Fibroblast of lung (primary cell): ENCODE data around the gene SMAGP. TPM values are rescaled to one million over a fixed set of nuclear protein-coding genes. Genes with fewer than 3 reads are reported as not detected.
"Not testable (repeated sequence)": the region's sequence is repeated elsewhere in the genome, so short reads cannot be mapped to it uniquely, and the experiment has no call there.

Experiments used
- DNase-seq, 2 donors: peaks; one replicate each; pipeline versions ENCODE4 v3.0.0 to v3.0.0-alpha.2; 2010; ENCODE audit warnings: low read depth in 2 of 2
- H2AFZ ChIP-seq: 2 replicates; pipeline ENCODE4 v1.5.1; 2012; ENCODE audit warnings: low read length, control low read depth, inconsistent platforms
- H3K27ac ChIP-seq: 2 replicates; pipeline ENCODE4 v1.5.1; 2011; ENCODE audit warnings: low read length, control low read depth; ENCODE audit not compliant: insufficient read depth
- H3K27me3 ChIP-seq: 2 replicates; pipeline ENCODE4 v1.5.1; 2011; ENCODE audit warnings: mild to moderate bottlenecking, low read length; ENCODE audit not compliant: control insufficient read depth, insufficient read depth
- H3K36me3 ChIP-seq: 2 replicates; pipeline ENCODE4 v1.5.1; 2011; ENCODE audit warnings: low read length; ENCODE audit not compliant: control insufficient read depth, insufficient read depth
- H3K4me1 ChIP-seq: 2 replicates; pipeline ENCODE4 v1.5.1; 2011; ENCODE audit warnings: low read length; ENCODE audit not compliant: control insufficient read depth, insufficient read depth; ENCODE audit errors: extremely low read depth
- H3K4me2 ChIP-seq: 2 replicates; pipeline ENCODE4 v1.5.1; 2011; ENCODE audit warnings: low read length, control low read depth; ENCODE audit not compliant: insufficient read depth; ENCODE audit errors: extremely low read depth
- H3K4me3 ChIP-seq, 4 experiments: fragments of 200-600 bp in 1 of 4; sonication (generic) in 1 of 4; replicated peaks in 1 of 4; 2 replicates each; pipeline ENCODE4 v1.5.1; 2011 to 2016; ENCODE audit warnings: low read length in 4 of 4, low read depth in 3 of 4, mild to moderate bottlenecking in 3 of 4, control low read depth in 2 of 4, inconsistent platforms in 1 of 4, mixed read lengths in 1 of 4; ENCODE audit not compliant: insufficient read depth in 1 of 4; ENCODE audit errors: control extremely low read depth in 1 of 4
- H3K79me2 ChIP-seq: 2 replicates; pipeline ENCODE4 v1.5.1; 2012; ENCODE audit warnings: mild to moderate bottlenecking, low read length, inconsistent platforms; ENCODE audit not compliant: control insufficient read depth, insufficient read depth
- H3K9ac ChIP-seq: 2 replicates; pipeline ENCODE4 v1.5.1; 2011; ENCODE audit warnings: mild to moderate bottlenecking, low read length, control low read depth; ENCODE audit not compliant: insufficient read depth
- H3K9me3 ChIP-seq: 2 replicates; pipeline ENCODE4 v1.5.1; 2012; ENCODE audit warnings: low read depth, low read length; ENCODE audit not compliant: control insufficient read depth, insufficient read depth
- H4K20me1 ChIP-seq: 2 replicates; pipeline ENCODE4 v1.5.1; 2011; ENCODE audit warnings: low read length; ENCODE audit not compliant: control insufficient read depth, insufficient read depth; ENCODE audit errors: extremely low read depth
- EZH2 ChIP-seq: IDR thresholded peaks from 2 replicates; pipeline ENCODE4 v1.5.1; 2012; ENCODE audit warnings: low read length, control low read depth, mild to moderate bottlenecking; ENCODE audit errors: missing control alignments
- polyA plus RNA-seq, 2 donors: library from polyadenylated mRNA; depleted of rRNA in 1 of 2; stranded (reverse) in 1 of 2; unstranded in 1 of 2; fragments of >200 nt; gene quantifications; 2 replicates each; pipeline ENCODE4 v1.2.1, GENCODE V29; 2011 to 2012; ENCODE audit warnings: missing spikeins in 1 of 2
- total RNA-seq: library from RNA; depleted of rRNA; stranded (reverse); fragments of >200 nt; gene quantifications from 2 replicates; pipeline ENCODE4 v1.2.1, GENCODE V29; 2014
- TF ChIP-seq, protein P1 (sequence below), 2 donors: IDR thresholded peaks in 1 of 2; conservative IDR thresholded peaks in 1 of 2; 1 replicate in 1 of 2; 2 replicates in 1 of 2; pipeline ENCODE4 v1.5.1; 2011 to 2012; ENCODE audit warnings: low read length in 2 of 2, control low read depth in 1 of 2, inconsistent platforms in 1 of 2, low read depth in 1 of 2, mild to moderate bottlenecking in 1 of 2

Gene SMAGP
- total and polyA plus RNA-seq, 2 donors (not counting 1 experiment from before 2014, with no cell fraction given) = 11.6 to 20.5 TPM

DNA sequence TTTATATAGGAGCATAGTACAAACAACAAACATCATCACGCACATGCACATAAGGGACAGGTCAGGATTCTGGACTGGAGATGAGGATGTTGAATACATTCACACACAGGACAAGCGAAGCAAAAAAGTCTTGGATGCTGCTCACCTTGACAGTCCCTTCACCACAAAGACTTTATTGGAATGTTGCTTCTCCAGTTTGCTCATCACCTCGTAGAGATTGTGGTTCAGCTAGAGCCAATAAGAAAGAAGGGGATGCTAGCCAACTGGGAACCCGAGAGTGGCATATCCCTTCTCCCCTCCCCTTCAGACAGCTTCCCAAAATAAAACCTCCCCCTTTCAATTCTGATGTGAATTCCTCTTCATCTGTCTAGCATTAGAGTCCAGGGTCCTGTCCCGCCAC is 25.4 kb upstream of the SMAGP start:
- H3K27me3 ChIP-seq = no peaks in the 10 kb centered on the region
- H3K4me3 ChIP-seq = no peak overlapping the region
- TF ChIP-seq, protein P1, sequence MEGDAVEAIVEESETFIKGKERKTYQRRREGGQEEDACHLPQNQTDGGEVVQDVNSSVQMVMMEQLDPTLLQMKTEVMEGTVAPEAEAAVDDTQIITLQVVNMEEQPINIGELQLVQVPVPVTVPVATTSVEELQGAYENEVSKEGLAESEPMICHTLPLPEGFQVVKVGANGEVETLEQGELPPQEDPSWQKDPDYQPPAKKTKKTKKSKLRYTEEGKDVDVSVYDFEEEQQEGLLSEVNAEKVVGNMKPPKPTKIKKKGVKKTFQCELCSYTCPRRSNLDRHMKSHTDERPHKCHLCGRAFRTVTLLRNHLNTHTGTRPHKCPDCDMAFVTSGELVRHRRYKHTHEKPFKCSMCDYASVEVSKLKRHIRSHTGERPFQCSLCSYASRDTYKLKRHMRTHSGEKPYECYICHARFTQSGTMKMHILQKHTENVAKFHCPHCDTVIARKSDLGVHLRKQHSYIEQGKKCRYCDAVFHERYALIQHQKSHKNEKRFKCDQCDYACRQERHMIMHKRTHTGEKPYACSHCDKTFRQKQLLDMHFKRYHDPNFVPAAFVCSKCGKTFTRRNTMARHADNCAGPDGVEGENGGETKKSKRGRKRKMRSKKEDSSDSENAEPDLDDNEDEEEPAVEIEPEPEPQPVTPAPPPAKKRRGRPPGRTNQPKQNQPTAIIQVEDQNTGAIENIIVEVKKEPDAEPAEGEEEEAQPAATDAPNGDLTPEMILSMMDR (conservative IDR thresholded peaks at IDR 0.05 in 1 of 2, IDR thresholded peaks at IDR 0.05 in 1 of 2; ENCODE audit: low read depth in 1 of 2, low read length in 2 of 2) = no peak
- H4K20me1 ChIP-seq = no peaks in the 10 kb centered on the region
- no peaks in the 10 kb centered on the region for H3K36me3 ChIP-seq
- H3K9me3 ChIP-seq = no peaks in the 10 kb centered on the region
- no peak overlapping the region for H3K27ac ChIP-seq
- no peak overlapping the region for H3K9ac ChIP-seq
- no peak overlapping the region for H2AFZ ChIP-seq
- DNase-seq = no peak
- no peaks in the 10 kb centered on the region for H3K4me1 ChIP-seq
- no peak overlapping the region for H3K4me2 ChIP-seq
- H3K79me2 ChIP-seq = no peaks in the 10 kb centered on the region

DNA sequence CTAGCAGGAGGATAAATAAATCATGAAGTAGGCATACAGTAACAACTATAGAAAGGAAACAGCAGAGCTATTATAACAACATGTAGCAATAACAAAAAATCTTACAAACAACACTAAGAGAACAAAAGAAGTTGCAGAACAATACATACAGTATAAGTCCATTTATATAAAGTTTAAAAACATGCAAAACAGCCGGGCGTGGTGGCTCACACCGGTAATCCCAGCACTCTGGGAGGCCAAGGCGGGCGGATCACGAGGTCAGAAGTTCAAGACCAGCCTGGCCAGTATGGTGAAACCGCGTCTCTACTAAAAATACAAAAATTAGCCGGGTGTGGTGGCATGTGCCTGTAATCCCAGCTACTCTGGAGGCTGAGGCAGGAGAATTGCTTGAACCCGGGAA is 23.9 kb upstream of the SMAGP start:
- H3K27me3 ChIP-seq, H2AFZ ChIP-seq, H3K9me3 ChIP-seq, H3K27ac ChIP-seq, H3K79me2 ChIP-seq, H3K4me1 ChIP-seq, H4K20me1 ChIP-seq, H3K9ac ChIP-seq, H3K4me3 ChIP-seq, H3K36me3 ChIP-seq, H3K4me2 ChIP-seq, DNase-seq: not testable (repeated sequence)

DNA sequence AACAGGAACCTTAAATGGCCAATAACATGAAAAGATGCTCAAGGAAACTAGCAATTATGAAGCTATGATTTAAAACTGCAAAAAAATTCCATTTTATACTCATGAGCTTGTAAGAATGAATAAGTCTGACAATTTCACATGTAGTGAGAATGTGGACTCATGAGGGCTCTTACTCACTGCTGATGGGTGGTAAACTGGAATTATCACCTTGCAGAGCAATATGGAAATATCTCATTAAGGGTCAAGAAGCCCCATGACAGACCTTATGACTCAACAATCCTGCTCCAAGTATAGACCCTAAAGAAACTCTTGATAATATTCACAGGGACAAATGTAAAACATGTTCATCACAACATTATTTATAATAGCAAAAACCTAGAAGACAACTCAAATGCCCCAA is 23.5 kb upstream of the SMAGP start:
- no peak overlapping the region for H3K9ac ChIP-seq
- no peaks in the 10 kb centered on the region for H3K27me3 ChIP-seq
- H3K9me3 ChIP-seq = no peaks in the 10 kb centered on the region
- H3K27ac ChIP-seq = no peak overlapping the region
- no peaks in the 10 kb centered on the region for H4K20me1 ChIP-seq
- no peaks in the 10 kb centered on the region for H3K4me1 ChIP-seq
- H3K4me3 ChIP-seq = no peak overlapping the region
- DNase-seq = no peak
- no peaks in the 10 kb centered on the region for H3K79me2 ChIP-seq
- H3K4me2 ChIP-seq = no peak overlapping the region
- H3K36me3 ChIP-seq = no peaks in the 10 kb centered on the region
- TF ChIP-seq EZH2 = no peak
- TF ChIP-seq, protein P1 (conservative IDR thresholded peaks at IDR 0.05 in 1 of 2, IDR thresholded peaks at IDR 0.05 in 1 of 2; ENCODE audit: low read depth in 1 of 2, low read length in 2 of 2) = no peak
- H2AFZ ChIP-seq = no peak overlapping the region

DNA sequence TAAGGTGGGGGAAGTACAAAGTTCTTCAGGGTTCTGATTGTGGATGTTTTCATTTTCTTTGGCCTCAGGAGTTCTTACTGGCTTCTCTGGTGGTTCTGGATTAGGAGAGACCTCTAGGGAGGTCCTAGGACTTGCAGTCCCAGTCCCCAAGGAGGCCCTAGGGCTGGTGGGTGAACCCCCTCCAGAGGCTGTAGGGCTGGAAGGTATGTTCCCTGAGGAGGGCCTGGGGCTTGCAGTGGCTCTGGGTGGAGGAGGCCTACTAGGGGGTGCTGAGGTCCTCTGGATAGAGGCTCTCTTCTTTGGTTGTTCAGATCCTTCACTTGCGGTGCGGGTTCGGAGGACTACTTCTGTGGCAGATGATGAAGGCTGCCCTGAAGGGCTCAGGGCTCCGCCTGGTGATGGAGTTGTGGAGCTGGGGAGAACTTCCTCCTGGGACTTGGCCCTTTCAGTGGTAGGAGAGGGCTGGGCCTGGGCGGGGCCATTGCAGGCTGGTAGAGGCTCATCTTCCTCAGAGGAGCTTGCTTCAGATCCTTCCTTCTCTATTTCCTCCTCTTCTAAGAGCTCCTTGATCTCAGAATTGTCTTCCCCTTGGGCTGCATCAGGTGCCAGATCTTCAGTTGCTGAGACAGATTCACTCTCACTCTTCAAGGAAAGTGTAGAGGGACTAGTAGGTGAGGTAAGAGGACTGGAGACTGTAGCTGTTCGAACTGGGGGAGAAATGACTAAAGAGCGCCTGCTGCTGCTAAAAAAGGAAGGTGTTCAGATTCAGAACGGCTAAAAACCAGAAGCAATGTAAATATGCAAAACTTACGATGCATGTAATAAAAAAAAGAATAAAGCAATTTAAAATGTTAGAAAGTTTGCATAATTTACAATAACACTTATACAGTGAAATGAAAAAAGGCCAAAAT is 21.6 kb upstream of the SMAGP start:
- H2AFZ ChIP-seq, H3K79me2 ChIP-seq, H4K20me1 ChIP-seq, H3K27me3 ChIP-seq, DNase-seq, H3K9me3 ChIP-seq, H3K4me2 ChIP-seq, H3K4me1 ChIP-seq, H3K27ac ChIP-seq, H3K9ac ChIP-seq, H3K36me3 ChIP-seq, H3K4me3 ChIP-seq: not testable (repeated sequence)
